ENCODE results near the gene ID3. TPM values are rescaled to one million over a fixed set of nuclear protein-coding genes. Genes with fewer than 3 reads are reported as not detected.
A peak's percentile ranks its signal among the peaks of the same experiment; 100 is the strongest.

Gene ID3
- total RNA-seq, 4 donors from 2014 or later = 81.2 to 209 (median 122) TPM

DNA sequence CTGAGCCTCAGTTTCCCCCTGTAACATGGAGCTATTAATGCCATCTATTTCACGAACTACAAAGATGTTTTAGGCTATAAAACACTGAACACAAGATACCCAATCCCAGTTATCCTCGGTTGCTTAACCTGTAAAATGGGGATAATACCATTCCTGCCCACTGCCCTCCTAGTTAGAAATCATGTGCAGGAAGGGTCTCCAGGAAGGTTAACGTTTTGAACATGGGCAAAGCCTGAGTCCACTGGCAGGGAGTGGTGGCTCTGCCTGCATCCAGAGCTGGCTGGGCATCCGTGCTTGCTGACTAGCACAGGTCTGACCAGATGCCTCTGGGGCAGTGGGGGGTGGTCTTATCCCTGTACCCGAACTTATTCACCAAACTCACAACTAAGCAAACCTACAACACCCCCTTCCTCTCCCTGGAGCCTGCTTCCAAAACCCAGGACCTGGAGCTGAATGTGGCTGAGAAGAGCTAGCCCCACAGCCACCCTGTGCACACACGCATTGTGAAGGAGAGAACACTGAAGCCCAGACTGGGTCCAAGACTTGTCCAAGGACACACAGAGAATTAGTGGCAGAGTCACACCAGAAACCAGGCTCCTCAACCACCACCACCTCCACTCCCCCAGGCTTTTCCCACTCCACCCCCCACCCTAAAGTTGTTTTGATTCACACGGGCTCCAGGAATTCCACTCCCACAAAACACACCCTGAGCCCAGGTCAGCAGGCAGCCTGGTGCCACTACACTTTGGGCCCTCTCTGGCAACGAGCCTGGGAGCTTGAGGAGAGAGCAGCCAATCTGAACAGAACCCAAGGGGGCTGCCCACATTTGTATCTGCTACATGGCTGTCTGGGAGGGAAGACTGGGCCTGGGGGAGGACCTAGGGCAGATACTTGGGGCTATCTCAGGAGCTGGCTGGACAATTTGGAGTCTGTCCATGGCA lies 29.9 kb downstream of the ID3 start:
- 47 to 58% methylated on average over 8 of the region's 8 CpGs for WGBS, 2 donors

DNA sequence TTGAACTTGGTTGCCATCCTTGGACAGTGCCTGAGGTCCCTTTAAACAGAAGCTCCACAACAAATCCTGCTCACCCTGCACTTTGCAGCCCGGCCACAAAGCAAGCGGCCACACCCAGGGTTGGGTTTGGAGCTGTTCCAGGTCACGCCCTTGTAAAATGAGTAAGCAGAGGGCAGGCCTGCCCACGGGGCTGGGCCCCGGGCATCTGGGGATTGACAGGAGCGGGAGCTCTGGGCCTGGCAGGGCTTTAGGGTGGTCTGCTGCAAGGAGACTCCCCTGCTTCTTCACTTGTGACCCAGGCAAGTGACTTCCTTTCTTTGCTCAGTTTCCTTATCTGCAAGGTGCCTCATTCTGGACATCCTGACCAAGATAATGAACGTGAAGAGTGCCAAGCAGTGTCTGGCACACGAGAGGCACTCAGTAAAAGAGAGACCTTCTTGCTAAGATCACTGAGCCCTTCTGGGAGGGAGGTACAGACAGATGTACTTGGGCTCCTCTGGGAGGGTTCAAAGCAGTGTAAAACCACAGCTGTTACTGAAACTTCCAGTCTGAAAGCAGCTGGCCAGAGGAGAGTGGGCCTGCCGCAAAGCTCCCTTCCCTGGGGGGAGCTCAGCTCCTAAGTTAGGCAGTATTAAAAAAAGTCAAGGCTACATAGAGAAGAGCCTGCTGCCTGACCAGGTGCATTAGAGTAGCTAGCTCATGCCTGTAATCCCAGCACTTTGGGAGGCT lies 30.9 kb downstream of the ID3 start:
- 0% methylated on average over 7 to 9 of the region's 9 CpGs for WGBS, 2 donors
- peak; percentile 89 to 98 for DNase-seq (ENCODE audit: low spot score in 2 of 2)
- intact Hi-C loops (cut with DNase I; ENCODE audit: low total_unique reads) = no loop called here
- H3K4me3 ChIP-seq (ENCODE audit: low read depth, poor library complexity, severe bottlenecking) = no peak overlapping the region
- no peak for TF ChIP-seq POLR2A (IDR thresholded peaks at IDR 0.05)
- TF ChIP-seq, protein P1, sequence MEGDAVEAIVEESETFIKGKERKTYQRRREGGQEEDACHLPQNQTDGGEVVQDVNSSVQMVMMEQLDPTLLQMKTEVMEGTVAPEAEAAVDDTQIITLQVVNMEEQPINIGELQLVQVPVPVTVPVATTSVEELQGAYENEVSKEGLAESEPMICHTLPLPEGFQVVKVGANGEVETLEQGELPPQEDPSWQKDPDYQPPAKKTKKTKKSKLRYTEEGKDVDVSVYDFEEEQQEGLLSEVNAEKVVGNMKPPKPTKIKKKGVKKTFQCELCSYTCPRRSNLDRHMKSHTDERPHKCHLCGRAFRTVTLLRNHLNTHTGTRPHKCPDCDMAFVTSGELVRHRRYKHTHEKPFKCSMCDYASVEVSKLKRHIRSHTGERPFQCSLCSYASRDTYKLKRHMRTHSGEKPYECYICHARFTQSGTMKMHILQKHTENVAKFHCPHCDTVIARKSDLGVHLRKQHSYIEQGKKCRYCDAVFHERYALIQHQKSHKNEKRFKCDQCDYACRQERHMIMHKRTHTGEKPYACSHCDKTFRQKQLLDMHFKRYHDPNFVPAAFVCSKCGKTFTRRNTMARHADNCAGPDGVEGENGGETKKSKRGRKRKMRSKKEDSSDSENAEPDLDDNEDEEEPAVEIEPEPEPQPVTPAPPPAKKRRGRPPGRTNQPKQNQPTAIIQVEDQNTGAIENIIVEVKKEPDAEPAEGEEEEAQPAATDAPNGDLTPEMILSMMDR (IDR thresholded peaks at IDR 0.05) = no peak

More for the DNA sequence above, 29.9 kb downstream of the ID3 start:
- no peak overlapping the region for H3K4me3 ChIP-seq (ENCODE audit: low read depth, poor library complexity, severe bottlenecking)
- TF ChIP-seq POLR2A (IDR thresholded peaks at IDR 0.05) = no peak
- TF ChIP-seq, protein P1 (IDR thresholded peaks at IDR 0.05) = no peak
- intact Hi-C loops (cut with DNase I; ENCODE audit: low total_unique reads) = no loop called here
- DNase-seq (ENCODE audit: low spot score in 2 of 2) = no peak

DNA sequence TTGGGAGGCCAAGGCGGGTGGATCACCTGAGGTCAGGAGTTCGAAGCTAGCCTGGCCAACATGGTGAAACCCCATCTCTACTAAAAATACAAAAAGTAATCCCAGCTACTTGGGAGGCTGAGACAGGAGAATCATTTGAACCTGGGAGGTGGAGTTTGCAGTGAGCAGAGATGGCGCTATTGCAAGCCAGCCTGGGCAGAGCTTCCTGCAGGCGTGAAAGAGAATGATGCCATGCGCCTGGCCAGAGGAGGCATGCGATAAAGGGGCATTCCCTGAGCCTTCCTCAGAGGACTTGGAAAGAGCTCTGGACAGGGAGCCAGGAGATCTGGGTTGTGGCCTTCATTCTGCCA lies 31.4 kb downstream of the ID3 start:
- no peak for DNase-seq (ENCODE audit: low spot score in 2 of 2)
- 38 to 51% methylated on average over 6 of the region's 6 CpGs for WGBS, 2 donors
- H3K4me3 ChIP-seq (ENCODE audit: low read depth, poor library complexity, severe bottlenecking) = no peak overlapping the region
- intact Hi-C loops (cut with DNase I; ENCODE audit: low total_unique reads) = no loop called here
- TF ChIP-seq POLR2A (IDR thresholded peaks at IDR 0.05) = no peak
- TF ChIP-seq, protein P1 (IDR thresholded peaks at IDR 0.05) = no peak

DNA sequence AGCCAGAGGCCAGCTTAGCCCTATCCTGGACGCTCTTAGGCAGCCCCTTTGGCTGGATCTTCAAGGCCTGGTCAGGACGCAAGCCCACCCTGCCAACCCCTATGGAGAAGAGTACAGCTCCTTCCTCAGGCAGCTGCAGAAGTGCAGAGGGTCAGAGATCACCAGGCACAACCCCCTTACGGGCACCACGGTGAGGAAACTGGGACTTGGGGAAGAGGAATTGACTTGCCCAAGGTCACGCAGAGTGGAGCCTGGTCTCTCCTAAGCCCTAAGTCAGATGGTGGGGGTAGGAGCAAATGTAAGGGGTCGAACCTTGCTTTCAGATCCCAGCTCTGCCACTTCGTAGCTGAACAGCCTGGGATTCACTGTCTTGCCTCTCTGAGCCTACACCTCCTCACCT lies 31.9 kb downstream of the ID3 start:
- no peak overlapping the region for H3K4me3 ChIP-seq (ENCODE audit: low read depth, poor library complexity, severe bottlenecking)
- TF ChIP-seq, protein P1 (IDR thresholded peaks at IDR 0.05) = no peak
- TF ChIP-seq POLR2A (IDR thresholded peaks at IDR 0.05) = no peak
- WGBS, 2 donors = 90 to 97% methylated on average over 5 to 7 of the region's 7 CpGs
- no peak for DNase-seq (ENCODE audit: low spot score in 2 of 2)
- intact Hi-C loops (cut with DNase I; ENCODE audit: low total_unique reads) = no loop called here

DNA sequence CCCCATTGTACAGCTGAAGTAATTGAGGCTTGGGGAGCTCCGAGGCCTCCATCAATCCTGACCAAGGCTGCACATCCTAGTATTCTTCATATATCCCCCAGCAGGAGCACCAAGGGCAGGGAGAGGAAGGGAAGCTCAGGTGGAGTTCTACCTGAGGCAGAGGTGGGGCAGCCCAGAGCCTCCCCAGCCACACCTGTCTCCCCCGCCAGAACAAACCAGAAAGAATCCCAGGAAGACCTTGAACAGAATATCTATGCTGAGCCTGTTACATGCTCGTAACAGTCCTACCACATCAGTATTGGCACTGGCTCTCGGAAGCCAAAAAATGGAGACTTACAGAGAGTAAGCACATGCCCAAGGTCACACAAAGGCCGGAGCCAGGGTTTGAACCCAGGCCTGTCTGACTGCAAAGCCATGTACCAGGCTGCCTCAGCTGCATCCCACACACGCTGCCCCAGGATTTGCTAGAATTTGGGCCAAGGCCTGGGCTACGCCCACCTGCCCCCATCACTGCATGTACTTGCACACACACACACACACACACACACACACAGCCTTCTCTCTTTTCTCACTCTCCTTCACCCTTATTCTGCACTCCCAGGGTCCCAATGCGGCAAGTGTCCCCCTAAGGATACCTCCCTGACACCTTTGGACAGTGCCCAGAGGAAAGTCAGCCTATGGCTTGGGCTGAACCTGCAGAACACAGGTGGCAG lies 32.8 kb downstream of the ID3 start:
- no peak for TF ChIP-seq POLR2A (IDR thresholded peaks at IDR 0.05)
- TF ChIP-seq, protein P1 (IDR thresholded peaks at IDR 0.05) = no peak
- no peak overlapping the region for H3K4me3 ChIP-seq (ENCODE audit: low read depth, poor library complexity, severe bottlenecking)
- intact Hi-C loops (cut with DNase I; ENCODE audit: low total_unique reads) = no loop called here
- no peak for DNase-seq (ENCODE audit: low spot score in 2 of 2)
- WGBS, 2 donors = 81 to 90% methylated on average over 8 of the region's 8 CpGs
